HG03025 (cell line): ENCODE data around the gene ZNG1B.
"Not testable (repeated sequence)": the region's sequence is repeated elsewhere in the genome, so short reads cannot be mapped to it uniquely, and the experiment has no call there.

Experiments
- ATAC-seq: cut with Tn5 transposase; IDR thresholded peaks from one replicate; pipeline ENCODE4 v1.9.1; 2021; ENCODE audit warnings: mild to moderate bottlenecking, moderate library complexity; ENCODE audit not compliant: unreplicated experiment, low FRiP score

Gene ZNG1B

GRCh38 chr2:113542529-113542928, 105.0 kb downstream of the ZNG1B start:
- not testable (repeated sequence) for ATAC-seq
